ENCODE data around the gene AFG3L2. TPM values are rescaled to one million over a fixed set of nuclear protein-coding genes. Genes with fewer than 3 reads are reported as not detected.

Gene AFG3L2
- total and polyA plus RNA-seq, 8 donors: 21.7 to 144 (median 44.0) TPM

GRCh38 chr18:12306752-12307700, 70.0 kb downstream of the AFG3L2 start:
- Histone ChIP-seq H3K4me3 (peak overlapping the region; percentile 58 to 81 (median 69)), H3K9me3 (peaks cover 0 to 4% (median 1%) of the 10 kb centered on the region in 4 donors), H3K27ac (peak overlapping the region; percentile 85 to 98 (median 94)), H3K27me3 (peaks cover 0 to 51% (median 30%) of the 10 kb centered on the region in 3 donors), H3K36me3 (peaks cover 0 to 16% (median 14%) of the 10 kb centered on the region in 4 donors), H3K4me1 (peaks cover 31 to 58% (median 45%) of the 10 kb centered on the region in 4 donors)
- peak in 1 of 2 donors; percentile 76 for DNase-seq
- 12 to 18% (median 13%) methylated on average over 39 of the region's 39 CpGs for WGBS, 5 donors
- intact Hi-C loops (cut with DNase I; ENCODE audit: low total_unique reads): no loop called here
- no peak for TF ChIP-seq EP300 (IDR thresholded peaks at IDR 0.05)
- TF ChIP-seq CTCF (IDR thresholded peaks at IDR 0.05): no peak
- TF ChIP-seq POLR2AphosphoS5 (IDR thresholded peaks at IDR 0.05): peak in 1 of 3 donors; percentile 40
- TF ChIP-seq POLR2A (IDR thresholded peaks at IDR 0.05): no peak

- H3K4me3 ChIP-seq: peak overlapping the region in 2 of 4 donors; percentile 73 to 81
- H3K9me3 ChIP-seq: no peaks in the 10 kb centered on the region
- WGBS, 5 donors: 45 to 61% (median 56%) methylated on average over 22 to 25 of the region's 25 CpGs
Observed at GRCh38 chr18:12305930-12306629, 70.9 kb downstream of the AFG3L2 start.

GRCh38 chr18:12305211-12305610, 71.8 kb downstream of the AFG3L2 start:
- no peak for DNase-seq
- peaks cover 0 to 51% (median 30%) of the 10 kb centered on the region in 3 donors for H3K27me3 ChIP-seq
- intact Hi-C loops (cut with DNase I; ENCODE audit: low total_unique reads): no loop called here
- no peak overlapping the region for H3K27ac ChIP-seq
- no peaks in the 10 kb centered on the region for H3K36me3 ChIP-seq
- H3K4me3 ChIP-seq: no peak overlapping the region
- no peaks in the 10 kb centered on the region for H3K9me3 ChIP-seq
- TF ChIP-seq CTCF (IDR thresholded peaks at IDR 0.05) (no peak), POLR2A (IDR thresholded peaks at IDR 0.05) (no peak), POLR2AphosphoS5 (IDR thresholded peaks at IDR 0.05) (no peak)
- WGBS, 5 donors: 81 to 88% (median 85%) methylated on average over 9 to 12 of the region's 12 CpGs
- H3K4me1 ChIP-seq: peaks cover 31 to 49% (median 38%) of the 10 kb centered on the region in 4 donors

More at GRCh38 chr18:12305930-12306629, 70.9 kb downstream of the AFG3L2 start:
- no peak for DNase-seq
- H3K27ac ChIP-seq: peak overlapping the region in 2 of 5 donors; percentile 92 to 96
- peaks cover 31 to 57% (median 44%) of the 10 kb centered on the region in 4 donors for H3K4me1 ChIP-seq
- no peak for TF ChIP-seq POLR2AphosphoS5 (IDR thresholded peaks at IDR 0.05)
- TF ChIP-seq CTCF (IDR thresholded peaks at IDR 0.05): no peak
- no peak for TF ChIP-seq POLR2A (IDR thresholded peaks at IDR 0.05)
- TF ChIP-seq EP300 (IDR thresholded peaks at IDR 0.05): no peak
- H3K36me3 ChIP-seq: peaks cover 0 to 7% (median 5%) of the 10 kb centered on the region in 4 donors
- peaks cover 0 to 51% (median 30%) of the 10 kb centered on the region in 3 donors for H3K27me3 ChIP-seq
- intact Hi-C loops (cut with DNase I; ENCODE audit: low total_unique reads): no loop called here
